MG63 (cell line): ENCODE data around the gene SNX8. TPM values are rescaled to one million over a fixed set of nuclear protein-coding genes. Genes with fewer than 3 reads are reported as not detected.
"Not testable (repeated sequence)": the region's sequence is repeated elsewhere in the genome, so short reads cannot be mapped to it uniquely, and the experiment has no call there.

ENCODE experiments used
- DNase-seq: peaks from one replicate; pipeline ENCODE4 v3.0.0-alpha.2; 2020
- H3K27me3 ChIP-seq: fragments of 250-450 bp; sonication (Bioruptor Pico); 2 replicates; pipeline ENCODE4 v1.5.1; 2020; ENCODE audit warnings: mild to moderate bottlenecking, moderate library complexity
- H3K36me3 ChIP-seq: fragments of 250-450 bp; sonication (Bioruptor Pico); 2 replicates; pipeline ENCODE4 v1.5.1; 2020; ENCODE audit warnings: mild to moderate bottlenecking, moderate library complexity
- H3K4me3 ChIP-seq: fragments of 250-450 bp; sonication (Bioruptor Pico); 2 replicates; pipeline ENCODE4 v1.5.1; 2020; ENCODE audit warnings: mild to moderate bottlenecking, moderate library complexity
- H3K9me3 ChIP-seq: fragments of 250-450 bp; sonication (Bioruptor Pico); 2 replicates; pipeline ENCODE4 v1.5.1; 2020; ENCODE audit warnings: mild to moderate bottlenecking, moderate library complexity
- total RNA-seq: library from RNA; depleted of rRNA; stranded (reverse); fragments of >200 nt; shearing (Covaris generic); gene quantifications from 2 replicates; pipeline ENCODE4 v1.2.3, GENCODE V29; 2014; ENCODE audit warnings: low replicate concordance

Gene SNX8
- total RNA-seq, 1 experiment from 2014 or later: 26.8 TPM

DNA sequence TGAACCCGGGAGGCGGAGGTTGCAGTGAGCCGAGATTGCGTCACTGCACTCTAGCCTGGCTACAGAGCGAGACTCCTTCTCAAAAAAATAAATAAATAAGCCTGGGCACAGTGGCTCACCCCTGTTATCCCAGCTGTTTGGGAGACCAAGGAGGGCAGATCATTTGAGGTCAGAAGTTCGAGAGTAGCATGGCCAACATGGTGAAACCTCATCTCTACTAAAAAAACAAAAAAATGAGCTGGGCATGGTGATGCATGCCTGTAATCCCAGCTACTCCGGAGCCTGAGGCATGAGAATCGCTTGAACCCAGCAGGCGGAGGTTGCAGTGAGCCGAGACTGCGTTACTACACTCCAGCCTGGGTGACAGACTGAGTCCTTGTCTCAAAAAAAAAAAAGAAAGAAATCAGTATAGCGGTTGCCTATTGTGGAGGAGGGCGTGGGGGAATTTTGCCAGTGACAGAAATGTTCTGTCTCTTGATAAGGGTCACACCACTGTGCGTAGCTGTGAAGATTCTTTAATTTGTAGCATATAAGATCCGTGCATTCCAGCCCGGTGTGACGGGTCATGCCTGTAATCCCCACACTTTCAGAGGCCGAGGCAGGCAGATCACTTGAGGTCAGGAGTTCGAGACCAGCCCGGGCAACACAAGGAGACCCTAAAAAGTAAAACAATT lies 22.5 kb upstream of the SNX8 start:
- Histone ChIP-seq H3K9me3 (no peaks in the 10 kb centered on the region), H3K4me3 (no peak overlapping the region), H3K36me3 (peaks cover 16% of the 10 kb centered on the region), H3K27me3 (no peaks in the 10 kb centered on the region)
- DNase-seq: no peak

DNA sequence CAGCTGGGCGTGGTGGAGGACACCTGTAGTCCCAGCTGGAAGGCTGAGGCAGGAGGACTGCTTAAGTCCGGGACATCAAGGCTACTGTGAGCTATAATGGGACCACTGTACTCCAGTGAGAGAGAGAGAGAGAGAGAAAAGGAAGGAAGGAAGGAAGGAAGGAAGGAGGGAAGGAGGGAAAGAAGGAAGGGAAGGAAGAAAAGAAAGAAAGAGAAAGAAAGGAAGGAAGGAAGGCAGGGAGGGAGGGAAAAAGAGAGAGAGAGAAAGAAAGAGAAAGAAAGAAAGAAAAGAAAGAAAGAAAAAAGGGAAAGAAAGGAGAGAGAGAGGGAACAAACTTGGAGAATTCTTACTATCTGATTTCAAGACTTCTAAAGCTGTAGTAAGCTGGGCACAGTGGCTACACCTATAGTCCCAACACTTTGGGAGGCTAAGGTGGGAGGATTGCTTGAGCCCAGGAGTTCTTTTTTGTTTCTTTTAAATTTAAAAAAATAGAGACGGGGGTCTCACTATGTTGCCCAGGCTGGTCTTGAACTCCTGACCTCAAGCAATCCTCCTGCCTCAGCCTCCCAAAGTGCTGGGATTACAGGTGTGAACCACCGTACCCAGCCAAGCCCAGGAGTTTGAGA lies 18.5 kb upstream of the SNX8 start:
- H3K27me3 ChIP-seq: not testable (repeated sequence)

DNA sequence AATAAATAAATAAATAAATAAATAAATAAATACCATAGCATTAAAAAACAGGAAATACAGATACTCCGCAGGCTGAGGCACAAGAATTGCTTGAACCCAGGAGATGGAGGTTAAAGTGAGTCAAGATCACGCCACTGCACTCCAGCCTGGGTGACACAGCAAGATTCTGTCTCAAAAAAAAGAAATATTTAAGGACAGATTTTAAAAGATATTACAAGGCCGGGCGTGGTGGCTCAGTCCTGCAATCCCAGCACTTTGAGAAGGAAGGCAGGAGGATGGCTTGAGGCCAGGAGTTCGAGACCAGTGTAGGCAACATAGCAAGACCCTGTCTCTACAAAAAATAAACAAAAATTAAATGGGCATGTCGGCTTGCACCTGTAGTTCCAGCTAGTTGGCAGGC lies 17.5 kb upstream of the SNX8 start:
- Histone ChIP-seq H3K4me3 (no peak overlapping the region), H3K9me3 (no peaks in the 10 kb centered on the region), H3K27me3 (no peaks in the 10 kb centered on the region), H3K36me3 (peaks cover 17% of the 10 kb centered on the region; the same call in 1 of the 2 replicates)
- no peak for DNase-seq

More for the DNA sequence above, 18.5 kb upstream of the SNX8 start:
- H3K4me3 ChIP-seq, H3K9me3 ChIP-seq, DNase-seq: not testable (repeated sequence)
- H3K36me3 ChIP-seq: peaks cover 17% of the 10 kb centered on the region

DNA sequence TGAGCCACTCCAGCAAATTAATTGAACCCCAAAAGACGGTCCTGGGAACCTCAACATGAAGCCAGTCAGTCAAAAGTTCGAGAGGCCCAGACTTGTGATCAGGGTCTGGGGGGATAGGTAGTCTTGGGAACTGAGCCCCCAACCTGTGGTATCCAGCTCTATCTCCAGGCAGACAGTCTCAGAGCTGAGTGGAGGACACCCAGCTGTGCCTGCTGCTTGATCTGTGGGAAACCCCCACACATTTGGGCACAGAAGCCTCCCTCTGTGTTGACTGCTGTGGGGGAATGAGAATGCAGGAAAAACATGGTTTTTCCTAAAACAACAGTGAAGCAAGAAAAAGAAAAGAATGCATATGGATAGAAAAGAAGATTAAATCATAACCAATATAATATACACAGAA lies 16.3 kb upstream of the SNX8 start:
- Histone ChIP-seq H3K4me3 (no peak overlapping the region), H3K27me3 (no peaks in the 10 kb centered on the region), H3K36me3 (peaks cover 8% of the 10 kb centered on the region; the same call in 1 of the 2 replicates), H3K9me3 (no peaks in the 10 kb centered on the region)
- DNase-seq: no peak

DNA sequence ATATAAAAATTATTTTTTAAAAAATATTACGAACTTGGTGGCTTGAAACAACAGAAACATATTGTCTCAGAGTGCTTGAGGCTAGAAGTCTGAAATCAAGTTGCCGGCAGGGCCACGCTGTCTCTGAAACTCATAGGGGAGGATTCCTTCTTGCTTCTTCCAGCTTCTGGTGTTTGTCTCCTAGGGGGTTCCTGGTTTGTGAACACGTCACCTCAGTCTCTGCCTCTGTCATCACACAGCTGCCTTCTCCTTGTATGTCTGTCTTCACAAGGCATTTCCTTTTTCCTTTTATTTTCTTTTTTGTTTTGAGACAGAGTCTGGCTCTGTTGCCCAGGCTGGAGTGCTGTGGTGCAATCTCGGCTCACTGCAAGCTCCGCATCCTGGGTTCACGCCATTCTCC lies 12.7 kb upstream of the SNX8 start:
- no peak for DNase-seq
- Histone ChIP-seq H3K36me3 (peaks cover 2% of the 10 kb centered on the region; the same call in 1 of the 2 replicates), H3K27me3 (no peaks in the 10 kb centered on the region), H3K4me3 (no peak overlapping the region), H3K9me3 (no peaks in the 10 kb centered on the region)

DNA sequence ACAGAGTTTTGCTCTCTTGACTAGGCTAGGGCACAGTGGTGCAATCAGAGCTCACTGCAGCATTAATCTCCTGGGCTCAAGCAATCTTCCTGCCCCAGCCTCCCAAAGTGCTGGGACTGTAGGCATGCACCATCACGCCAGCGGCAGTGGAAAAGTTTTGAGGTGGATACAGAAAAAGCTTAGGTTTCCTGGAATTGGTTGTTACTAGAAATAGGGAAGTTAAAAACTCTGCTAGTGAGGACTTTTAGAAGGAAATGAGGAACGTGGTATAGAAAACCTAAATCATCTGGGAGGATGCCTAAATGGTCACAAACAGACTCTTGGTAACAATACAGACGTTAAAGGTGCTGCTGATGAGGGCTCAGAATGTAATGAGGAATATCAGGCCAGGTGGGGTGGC lies 10.9 kb upstream of the SNX8 start:
- Histone ChIP-seq H3K4me3 (no peak overlapping the region), H3K27me3 (no peaks in the 10 kb centered on the region), H3K9me3 (no peaks in the 10 kb centered on the region), H3K36me3 (no peaks in the 10 kb centered on the region; the same call in 1 of the 2 replicates)
- DNase-seq: no peak

DNA sequence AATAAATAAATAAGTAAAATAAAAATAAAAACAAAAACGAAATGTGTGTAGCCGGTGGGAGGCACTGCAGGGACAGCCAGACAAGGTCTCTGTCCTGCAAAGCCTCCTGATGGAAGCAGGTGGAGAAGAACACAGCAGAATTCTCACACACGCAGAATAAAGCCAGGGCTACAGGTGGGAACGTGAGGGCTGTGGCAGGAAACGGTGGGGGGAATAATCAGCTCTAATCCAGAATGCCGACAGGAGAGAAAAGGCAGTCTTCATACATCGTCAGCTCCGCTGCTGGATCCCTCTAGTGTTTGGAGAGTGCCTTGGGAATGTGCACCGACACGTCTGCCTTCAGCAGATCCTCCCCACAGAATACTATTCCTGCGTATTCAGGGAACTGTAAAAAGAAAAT lies 6.8 kb upstream of the SNX8 start:
- DNase-seq: no peak
- Histone ChIP-seq H3K27me3 (no peaks in the 10 kb centered on the region), H3K4me3 (no peak overlapping the region), H3K9me3 (no peaks in the 10 kb centered on the region), H3K36me3 (no peaks in the 10 kb centered on the region)

DNA sequence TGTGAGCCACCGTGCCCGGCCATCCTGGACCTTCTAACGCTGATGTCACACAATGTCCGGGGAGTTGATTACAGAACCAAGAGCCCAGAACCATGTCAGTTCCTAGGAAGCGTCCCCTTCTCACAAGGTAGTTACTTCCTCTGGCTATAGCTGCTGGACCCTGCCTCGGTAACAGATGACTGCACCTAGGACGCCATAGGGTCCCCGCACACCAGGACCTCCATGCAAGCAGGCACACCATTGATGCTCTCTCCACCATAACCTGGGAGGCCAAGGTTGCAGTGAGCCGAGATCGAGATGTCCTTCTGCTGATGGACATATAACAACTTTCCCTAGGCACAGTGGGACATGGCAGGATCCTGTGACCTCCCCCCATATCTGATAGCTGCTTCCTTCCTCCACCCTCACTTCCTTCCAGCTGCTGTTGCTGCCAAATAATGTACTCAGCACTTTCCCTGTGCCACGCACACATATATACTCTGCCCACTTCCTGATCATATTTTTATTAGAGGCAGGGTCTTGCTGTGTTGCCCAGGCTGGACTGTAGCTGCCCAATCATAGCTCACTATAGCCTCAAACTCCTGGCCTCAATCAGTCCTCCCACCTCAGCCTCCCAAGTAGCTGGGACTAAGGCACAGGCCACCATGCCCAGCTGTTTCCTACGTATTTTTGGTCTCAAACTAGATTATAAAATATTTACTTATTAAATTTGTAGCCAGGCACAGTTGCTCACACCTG lies 3.5 kb upstream of the SNX8 start:
- Histone ChIP-seq H3K27me3 (no peaks in the 10 kb centered on the region), H3K9me3 (no peaks in the 10 kb centered on the region), H3K36me3 (no peaks in the 10 kb centered on the region), H3K4me3 (no peak overlapping the region)
- DNase-seq: no peak

DNA sequence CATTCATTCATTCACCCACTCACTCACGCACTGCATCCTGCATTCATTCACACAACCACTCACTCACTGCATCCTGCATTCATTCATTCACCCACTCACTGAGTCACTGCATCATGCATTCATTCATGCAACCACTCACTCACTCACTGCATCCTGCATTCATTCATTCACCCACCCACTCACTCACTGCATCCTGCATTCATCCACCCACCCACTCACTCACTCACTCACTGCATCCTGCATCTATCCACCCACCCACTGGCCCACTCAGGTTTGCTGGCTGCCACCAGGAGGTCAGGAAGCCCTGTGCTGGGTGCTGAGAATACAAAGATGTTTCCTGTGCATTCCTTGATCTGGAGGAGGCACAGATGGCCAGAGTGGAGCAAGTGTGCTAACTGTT lies 2.3 kb upstream of the SNX8 start:
- Histone ChIP-seq H3K27me3 (no peaks in the 10 kb centered on the region), H3K9me3 (no peaks in the 10 kb centered on the region), H3K36me3 (no peaks in the 10 kb centered on the region), H3K4me3 (no peak overlapping the region)
- no peak for DNase-seq

DNA sequence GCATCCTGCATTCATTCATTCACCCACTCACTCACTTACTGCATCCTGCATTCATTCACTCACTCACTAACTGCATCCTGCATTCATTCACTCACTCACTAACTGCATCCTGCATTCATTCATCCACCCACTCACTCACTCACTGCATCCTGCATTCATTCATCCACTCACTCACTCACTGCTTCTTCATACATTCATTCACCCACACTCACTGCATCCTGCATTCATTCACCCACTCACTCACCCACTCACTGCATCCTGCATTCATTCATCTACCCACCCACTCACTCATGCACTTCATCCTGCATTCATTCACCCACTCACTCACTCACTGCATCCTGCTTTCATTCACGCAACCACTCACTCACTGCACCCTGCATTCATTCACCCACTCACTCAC lies 1.5 kb upstream of the SNX8 start:
- no peak for DNase-seq
- H3K36me3 ChIP-seq: no peaks in the 10 kb centered on the region
- no peaks in the 10 kb centered on the region for H3K9me3 ChIP-seq
- no peak overlapping the region for H3K4me3 ChIP-seq
- H3K27me3 ChIP-seq: no peaks in the 10 kb centered on the region

DNA sequence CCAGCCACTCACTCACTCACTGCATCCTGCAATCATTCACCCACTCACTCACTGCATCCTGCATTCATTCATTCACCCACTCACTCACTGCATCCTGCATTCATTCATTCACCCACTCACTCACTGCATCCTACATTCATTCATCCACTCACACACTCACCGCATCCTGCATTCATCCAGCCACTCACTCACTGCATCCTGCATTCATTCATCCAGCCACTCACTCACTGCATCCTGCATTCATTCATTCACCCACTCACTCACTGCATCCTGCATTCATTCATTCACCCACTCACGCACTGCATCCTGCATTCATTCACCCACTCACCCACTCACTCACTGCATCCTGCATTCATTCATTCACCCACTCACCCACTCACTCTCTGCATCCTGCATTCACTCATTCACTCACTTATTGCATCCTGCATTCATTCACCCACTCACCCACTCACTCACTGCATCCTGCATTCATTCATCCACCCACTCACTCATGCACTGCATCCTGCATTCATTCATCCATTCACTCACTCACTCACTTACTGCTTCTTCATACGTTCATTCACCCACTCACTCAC lies 802 bp upstream of the SNX8 start:
- not testable (repeated sequence) for H3K36me3 ChIP-seq, H3K27me3 ChIP-seq, DNase-seq, H3K9me3 ChIP-seq
- peak overlapping the region; percentile 78 for H3K4me3 ChIP-seq

DNA sequence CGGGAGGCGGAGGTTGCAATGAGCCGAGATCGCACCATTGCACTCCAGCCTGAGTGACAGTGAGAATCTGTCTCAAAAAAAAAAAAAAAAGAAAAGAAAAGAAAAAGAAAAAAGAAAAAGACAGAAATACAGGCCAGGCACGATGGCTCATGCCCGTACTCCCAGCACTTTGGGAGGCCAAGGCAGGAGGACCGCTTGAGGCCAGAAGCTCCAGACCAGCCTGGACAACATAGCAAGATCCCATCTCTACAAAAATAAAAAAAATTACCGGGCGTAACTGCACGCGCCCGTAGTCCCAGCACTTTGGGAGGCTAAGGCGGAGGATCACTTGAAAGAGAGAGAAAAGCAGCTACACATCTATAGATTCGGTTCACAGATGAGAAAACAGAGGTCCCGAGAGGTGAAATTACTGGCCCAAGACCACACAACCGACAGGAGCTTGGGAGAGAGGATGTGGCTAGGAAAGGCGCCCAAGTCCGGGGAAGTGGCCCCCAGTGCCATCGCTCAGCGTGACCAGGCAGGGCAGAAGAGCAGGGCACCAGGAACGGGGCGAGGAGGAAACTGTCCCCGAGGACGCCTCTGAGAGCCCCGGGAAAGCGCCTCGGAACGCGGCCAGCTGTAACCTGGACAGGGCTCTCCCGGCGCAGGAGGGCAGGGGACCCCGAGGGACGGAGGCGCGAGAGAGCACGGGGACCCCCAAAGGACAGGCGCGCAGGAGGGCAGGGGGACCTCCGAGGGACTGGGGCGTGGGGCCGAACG lies 612 bp downstream of the SNX8 start:
- H3K36me3 ChIP-seq: no peaks in the 10 kb centered on the region
- H3K27me3 ChIP-seq: no peaks in the 10 kb centered on the region
- DNase-seq: peak; percentile 11
- peak overlapping the region; percentile 78 for H3K4me3 ChIP-seq
- no peaks in the 10 kb centered on the region for H3K9me3 ChIP-seq

DNA sequence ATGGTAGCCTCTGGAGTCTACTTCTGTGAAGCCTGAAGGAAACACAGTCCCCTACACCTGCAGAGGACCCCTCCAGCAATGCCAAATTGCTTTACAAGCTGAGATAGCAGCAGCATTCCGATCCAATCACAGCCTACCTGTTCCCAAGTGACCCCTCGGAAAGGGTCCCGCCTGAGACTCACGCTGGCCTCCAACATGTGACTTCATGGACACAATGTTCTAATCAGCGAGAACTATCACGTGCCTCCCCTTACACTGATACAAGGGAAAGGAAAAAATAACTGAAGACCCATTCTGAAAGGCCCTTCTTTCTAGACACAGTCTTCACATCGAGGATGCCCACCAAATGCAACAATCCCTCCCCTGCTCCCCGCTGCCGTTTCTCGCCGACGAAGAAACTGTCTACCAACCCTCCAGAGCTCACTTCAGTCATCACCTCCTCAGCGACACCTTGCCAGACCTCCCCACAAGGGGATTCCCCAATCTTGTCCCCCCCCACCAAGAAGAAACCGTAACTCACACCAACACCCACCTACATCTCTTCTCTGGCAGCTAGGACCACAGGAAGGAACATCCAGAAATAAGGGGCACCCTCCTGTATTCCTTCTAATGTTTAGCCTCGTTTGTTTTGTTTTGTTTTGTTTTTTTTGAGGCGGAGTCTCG lies 1.8 kb downstream of the SNX8 start:
- DNase-seq: no peak

DNA sequence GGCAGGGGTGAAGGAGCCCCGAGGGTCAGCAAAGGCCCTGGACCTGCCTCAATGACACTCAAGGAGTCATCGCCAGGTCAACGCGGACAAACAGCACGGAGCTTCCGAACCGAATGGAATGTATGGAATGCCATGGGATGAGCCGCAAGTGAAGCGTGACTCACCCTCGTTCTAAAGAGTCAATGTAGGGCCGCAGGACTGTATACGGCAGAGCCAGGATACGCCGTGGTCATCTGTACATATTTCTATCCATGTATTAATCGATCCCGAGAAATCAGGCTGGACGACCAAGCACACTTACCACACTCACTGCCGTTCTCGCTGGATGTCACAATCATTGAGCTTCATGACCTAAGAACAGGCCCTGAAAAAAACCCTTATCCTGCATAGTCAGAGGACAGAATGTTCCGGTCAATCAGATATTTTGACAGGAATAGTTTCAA lies 4.3 kb downstream of the SNX8 start:
- no peaks in the 10 kb centered on the region for H3K27me3 ChIP-seq
- no peak overlapping the region for H3K4me3 ChIP-seq
- DNase-seq: no peak
- no peaks in the 10 kb centered on the region for H3K36me3 ChIP-seq
- H3K9me3 ChIP-seq: no peaks in the 10 kb centered on the region

More for the DNA sequence above, 1.8 kb downstream of the SNX8 start:
- Histone ChIP-seq H3K9me3 (no peaks in the 10 kb centered on the region), H3K27me3 (no peaks in the 10 kb centered on the region), H3K36me3 (no peaks in the 10 kb centered on the region), H3K4me3 (no peak overlapping the region)

DNA sequence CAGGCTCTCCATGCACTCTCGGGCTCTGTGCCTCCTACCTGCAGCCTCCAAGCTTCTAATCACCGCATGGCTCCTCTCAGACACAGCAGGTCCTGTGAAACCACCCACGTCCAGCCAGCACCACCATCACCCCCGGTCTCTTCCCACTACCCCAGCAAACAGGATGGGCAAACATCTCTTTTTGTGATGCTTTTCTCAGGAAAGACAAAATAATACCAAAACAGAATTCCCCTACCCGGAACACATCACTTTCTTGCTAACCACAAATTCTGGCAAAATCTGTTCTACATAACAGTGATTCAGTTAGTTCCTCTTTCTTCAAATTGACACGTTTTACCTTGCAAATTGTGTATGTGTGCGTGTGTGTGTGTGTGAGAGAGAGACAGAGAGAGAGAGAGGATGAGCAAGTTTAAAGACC lies 6.5 kb downstream of the SNX8 start:
- no peaks in the 10 kb centered on the region for H3K36me3 ChIP-seq
- H3K4me3 ChIP-seq: no peak overlapping the region
- DNase-seq: no peak
- H3K27me3 ChIP-seq: no peaks in the 10 kb centered on the region
- no peaks in the 10 kb centered on the region for H3K9me3 ChIP-seq

DNA sequence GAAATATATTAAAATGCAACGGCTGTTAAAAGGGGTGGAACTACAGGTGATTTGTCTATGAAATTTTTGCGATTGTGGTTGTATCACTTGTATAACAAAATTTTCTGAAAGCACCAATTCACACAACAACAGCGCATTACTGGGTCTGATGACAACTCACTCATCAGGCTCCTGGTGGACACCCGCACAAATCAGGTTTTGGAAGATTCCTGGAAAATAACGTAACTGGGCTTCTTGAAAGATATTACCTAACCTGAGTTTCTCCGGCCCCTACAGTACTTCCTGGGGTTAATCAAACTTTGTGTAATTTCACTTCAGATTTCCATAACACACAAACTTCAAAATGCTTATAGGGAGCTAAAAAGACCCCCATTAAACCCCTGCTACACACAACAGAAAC lies 7.6 kb downstream of the SNX8 start:
- H3K9me3 ChIP-seq: no peaks in the 10 kb centered on the region
- H3K4me3 ChIP-seq: no peak overlapping the region
- H3K36me3 ChIP-seq: no peaks in the 10 kb centered on the region
- no peak for DNase-seq
- H3K27me3 ChIP-seq: no peaks in the 10 kb centered on the region
